ENCODE data around the gene KRT78.

DNA sequence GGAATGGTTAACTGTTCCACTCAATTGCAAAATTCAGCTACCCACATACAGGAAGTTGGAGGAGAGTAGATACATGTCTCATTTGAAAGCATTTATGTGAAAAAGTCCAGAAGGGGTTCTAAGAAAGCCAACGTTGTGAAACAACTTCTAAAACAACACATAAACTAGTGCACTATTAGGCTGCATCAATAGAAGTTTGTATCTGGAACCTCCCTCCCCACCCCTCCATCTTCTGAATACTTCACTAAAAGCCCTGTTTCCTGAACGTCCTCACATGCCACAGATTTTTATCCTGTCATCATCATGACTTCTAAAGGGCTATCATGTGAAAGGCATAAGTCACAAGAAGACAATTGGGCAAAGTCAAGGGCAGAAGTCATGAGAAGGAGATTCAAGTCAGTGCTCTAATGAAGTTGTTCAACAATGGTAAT is 20.2 kb downstream of the KRT78 start:
- TF ChIP-seq, protein P1, sequence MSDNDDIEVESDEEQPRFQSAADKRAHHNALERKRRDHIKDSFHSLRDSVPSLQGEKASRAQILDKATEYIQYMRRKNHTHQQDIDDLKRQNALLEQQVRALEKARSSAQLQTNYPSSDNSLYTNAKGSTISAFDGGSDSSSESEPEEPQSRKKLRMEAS (CRISPR knock-in tag; IDR thresholded peaks at IDR 0.05) = no peak
- TF ChIP-seq ETV6 (CRISPR knock-in tag; IDR thresholded peaks at IDR 0.05) (no peak), ZBTB21 (CRISPR knock-in tag; IDR thresholded peaks at IDR 0.05; ENCODE audit: borderline replicate concordance) (no peak), ZNF423 (CRISPR knock-in tag; IDR thresholded peaks at IDR 0.05) (no peak), TCF7 (CRISPR knock-in tag; IDR thresholded peaks at IDR 0.05; ENCODE audit: low read depth) (no peak), CREB1 (CRISPR knock-in tag; IDR thresholded peaks at IDR 0.05) (no peak), ATF1 (CRISPR knock-in tag; IDR thresholded peaks at IDR 0.05) (no peak), ZNF232 (CRISPR knock-in tag; IDR thresholded peaks at IDR 0.05) (no peak), TP53 (CRISPR knock-in tag; IDR thresholded peaks at IDR 0.05) (no peak), NFE2L1 (CRISPR knock-in tag; IDR thresholded peaks at IDR 0.05) (no peak), JUN (CRISPR knock-in tag; IDR thresholded peaks at IDR 0.05) (no peak)
- TF ChIP-seq, protein P2, sequence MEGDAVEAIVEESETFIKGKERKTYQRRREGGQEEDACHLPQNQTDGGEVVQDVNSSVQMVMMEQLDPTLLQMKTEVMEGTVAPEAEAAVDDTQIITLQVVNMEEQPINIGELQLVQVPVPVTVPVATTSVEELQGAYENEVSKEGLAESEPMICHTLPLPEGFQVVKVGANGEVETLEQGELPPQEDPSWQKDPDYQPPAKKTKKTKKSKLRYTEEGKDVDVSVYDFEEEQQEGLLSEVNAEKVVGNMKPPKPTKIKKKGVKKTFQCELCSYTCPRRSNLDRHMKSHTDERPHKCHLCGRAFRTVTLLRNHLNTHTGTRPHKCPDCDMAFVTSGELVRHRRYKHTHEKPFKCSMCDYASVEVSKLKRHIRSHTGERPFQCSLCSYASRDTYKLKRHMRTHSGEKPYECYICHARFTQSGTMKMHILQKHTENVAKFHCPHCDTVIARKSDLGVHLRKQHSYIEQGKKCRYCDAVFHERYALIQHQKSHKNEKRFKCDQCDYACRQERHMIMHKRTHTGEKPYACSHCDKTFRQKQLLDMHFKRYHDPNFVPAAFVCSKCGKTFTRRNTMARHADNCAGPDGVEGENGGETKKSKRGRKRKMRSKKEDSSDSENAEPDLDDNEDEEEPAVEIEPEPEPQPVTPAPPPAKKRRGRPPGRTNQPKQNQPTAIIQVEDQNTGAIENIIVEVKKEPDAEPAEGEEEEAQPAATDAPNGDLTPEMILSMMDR (IDR thresholded peaks at IDR 0.05) = no peak
- TF ChIP-seq, protein P3, sequence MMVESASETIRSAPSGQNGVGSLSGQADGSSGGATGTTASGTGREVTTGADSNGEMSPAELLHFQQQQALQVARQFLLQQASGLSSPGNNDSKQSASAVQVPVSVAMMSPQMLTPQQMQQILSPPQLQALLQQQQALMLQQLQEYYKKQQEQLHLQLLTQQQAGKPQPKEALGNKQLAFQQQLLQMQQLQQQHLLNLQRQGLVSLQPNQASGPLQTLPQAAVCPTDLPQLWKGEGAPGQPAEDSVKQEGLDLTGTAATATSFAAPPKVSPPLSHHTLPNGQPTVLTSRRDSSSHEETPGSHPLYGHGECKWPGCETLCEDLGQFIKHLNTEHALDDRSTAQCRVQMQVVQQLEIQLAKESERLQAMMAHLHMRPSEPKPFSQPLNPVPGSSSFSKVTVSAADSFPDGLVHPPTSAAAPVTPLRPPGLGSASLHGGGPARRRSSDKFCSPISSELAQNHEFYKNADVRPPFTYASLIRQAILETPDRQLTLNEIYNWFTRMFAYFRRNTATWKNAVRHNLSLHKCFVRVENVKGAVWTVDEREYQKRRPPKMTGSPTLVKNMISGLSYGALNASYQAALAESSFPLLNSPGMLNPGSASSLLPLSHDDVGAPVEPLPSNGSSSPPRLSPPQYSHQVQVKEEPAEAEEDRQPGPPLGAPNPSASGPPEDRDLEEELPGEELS (CRISPR knock-in tag; IDR thresholded peaks at IDR 0.05) = no peak
- TF ChIP-seq, protein P4, sequence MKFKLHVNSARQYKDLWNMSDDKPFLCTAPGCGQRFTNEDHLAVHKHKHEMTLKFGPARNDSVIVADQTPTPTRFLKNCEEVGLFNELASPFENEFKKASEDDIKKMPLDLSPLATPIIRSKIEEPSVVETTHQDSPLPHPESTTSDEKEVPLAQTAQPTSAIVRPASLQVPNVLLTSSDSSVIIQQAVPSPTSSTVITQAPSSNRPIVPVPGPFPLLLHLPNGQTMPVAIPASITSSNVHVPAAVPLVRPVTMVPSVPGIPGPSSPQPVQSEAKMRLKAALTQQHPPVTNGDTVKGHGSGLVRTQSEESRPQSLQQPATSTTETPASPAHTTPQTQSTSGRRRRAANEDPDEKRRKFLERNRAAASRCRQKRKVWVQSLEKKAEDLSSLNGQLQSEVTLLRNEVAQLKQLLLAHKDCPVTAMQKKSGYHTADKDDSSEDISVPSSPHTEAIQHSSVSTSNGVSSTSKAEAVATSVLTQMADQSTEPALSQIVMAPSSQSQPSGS (CRISPR knock-in tag; IDR thresholded peaks at IDR 0.05; ENCODE audit: borderline replicate concordance, low read depth) = no peak

Measured in WTC11 (cell line).